IPS-18a (cell line): ENCODE measurements around the gene ANO6.

Source experiments
- H3K27ac ChIP-seq: one replicate; pipeline ENCODE4 v1.5.1; 2013; ENCODE audit warnings: low read length
- H3K27me3 ChIP-seq: one replicate; pipeline ENCODE4 v1.6.1; 2013; ENCODE audit warnings: mild to moderate bottlenecking, low read length; ENCODE audit not compliant: control insufficient read depth, insufficient read depth
- H3K36me3 ChIP-seq: one replicate; pipeline ENCODE4 v1.6.1; 2013; ENCODE audit warnings: low read depth, low read length; ENCODE audit not compliant: control insufficient read depth
- H3K4me1 ChIP-seq: one replicate; pipeline ENCODE4 v1.6.1; 2013; ENCODE audit warnings: low read depth, low read length; ENCODE audit not compliant: control insufficient read depth
- H3K4me3 ChIP-seq: one replicate; pipeline ENCODE4 v1.5.1; 2013; ENCODE audit warnings: low read length
- H3K9ac ChIP-seq: one replicate; pipeline ENCODE4 v1.6.1; 2013; ENCODE audit warnings: mild to moderate bottlenecking, low read length, moderate library complexity
- H3K9me3 ChIP-seq: one replicate; pipeline ENCODE4 v1.6.1; 2013; ENCODE audit warnings: low read depth, low read length; ENCODE audit not compliant: control insufficient read depth

ANO6 gene

GRCh38 chr12:45189766-45190403 lies 26.0 kb upstream of the ANO6 start:
- Histone ChIP-seq H3K9me3 (no peaks in the 10 kb centered on the region), H3K4me3 (no peak overlapping the region), H3K9ac (no peak overlapping the region), H3K36me3 (no peaks in the 10 kb centered on the region), H3K27me3 (no peaks in the 10 kb centered on the region), H3K27ac (no peak overlapping the region), H3K4me1 (peaks cover 5% of the 10 kb centered on the region)

GRCh38 chr12:45191239-45191638 lies 24.7 kb upstream of the ANO6 start:
- Histone ChIP-seq H3K4me3 (no peak overlapping the region), H3K9ac (no peak overlapping the region), H3K27me3 (no peaks in the 10 kb centered on the region), H3K36me3 (no peaks in the 10 kb centered on the region), H3K27ac (no peak overlapping the region), H3K9me3 (no peaks in the 10 kb centered on the region), H3K4me1 (peaks cover 5% of the 10 kb centered on the region)

DNA sequence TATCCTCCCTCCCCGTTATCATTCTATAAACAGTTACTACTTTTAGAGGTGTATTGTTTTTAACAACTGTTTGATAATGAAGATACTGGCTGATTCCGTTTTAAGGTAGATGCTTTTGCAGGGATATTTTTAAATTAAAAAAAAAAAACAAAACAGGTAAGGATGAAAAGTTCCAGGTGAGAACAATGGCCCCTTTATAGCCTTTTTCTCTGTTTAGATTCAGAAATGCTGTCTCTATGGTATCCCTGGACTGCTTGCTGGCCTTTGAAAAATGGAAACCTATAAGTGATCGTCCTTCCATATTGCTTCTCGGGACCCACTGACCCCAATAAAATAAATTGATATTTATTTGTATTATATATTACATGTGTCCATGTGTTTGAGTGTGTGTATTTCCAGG lies 23.2 kb upstream of the ANO6 start:
- H3K9me3 ChIP-seq = no peaks in the 10 kb centered on the region
- H3K27ac ChIP-seq = no peak overlapping the region
- no peak overlapping the region for H3K4me3 ChIP-seq
- no peak overlapping the region for H3K9ac ChIP-seq
- H3K27me3 ChIP-seq = no peaks in the 10 kb centered on the region
- no peaks in the 10 kb centered on the region for H3K36me3 ChIP-seq
- peaks cover 5% of the 10 kb centered on the region for H3K4me1 ChIP-seq

GRCh38 chr12:45200491-45201043 lies 15.3 kb upstream of the ANO6 start:
- H3K4me1 ChIP-seq = no peaks in the 10 kb centered on the region
- H3K9me3 ChIP-seq = no peaks in the 10 kb centered on the region
- H3K4me3 ChIP-seq = no peak overlapping the region
- H3K9ac ChIP-seq = no peak overlapping the region
- H3K27ac ChIP-seq = no peak overlapping the region
- H3K27me3 ChIP-seq = no peaks in the 10 kb centered on the region
- H3K36me3 ChIP-seq = no peaks in the 10 kb centered on the region

DNA sequence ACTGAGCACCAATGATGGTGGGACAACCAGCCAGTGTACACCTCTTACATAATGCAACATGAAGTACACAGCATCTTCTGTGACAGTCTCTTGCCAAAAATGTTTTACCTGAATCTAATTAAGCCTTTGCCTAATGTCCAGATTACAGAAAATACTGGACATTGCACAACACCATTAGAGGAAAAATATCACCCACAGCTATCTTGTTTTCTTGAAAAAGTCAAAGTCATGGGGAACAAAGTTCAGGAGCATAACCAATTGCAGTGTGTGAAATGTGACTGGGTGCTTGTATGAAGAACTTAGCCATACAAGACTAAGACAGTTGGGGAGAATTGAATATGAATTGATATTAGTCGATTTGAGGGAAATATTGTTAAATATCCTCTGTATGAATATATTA lies 12.1 kb upstream of the ANO6 start:
- no peak overlapping the region for H3K9ac ChIP-seq
- H3K27me3 ChIP-seq = no peaks in the 10 kb centered on the region
- no peaks in the 10 kb centered on the region for H3K9me3 ChIP-seq
- no peaks in the 10 kb centered on the region for H3K4me1 ChIP-seq
- no peak overlapping the region for H3K27ac ChIP-seq
- no peaks in the 10 kb centered on the region for H3K36me3 ChIP-seq
- H3K4me3 ChIP-seq = no peak overlapping the region

DNA sequence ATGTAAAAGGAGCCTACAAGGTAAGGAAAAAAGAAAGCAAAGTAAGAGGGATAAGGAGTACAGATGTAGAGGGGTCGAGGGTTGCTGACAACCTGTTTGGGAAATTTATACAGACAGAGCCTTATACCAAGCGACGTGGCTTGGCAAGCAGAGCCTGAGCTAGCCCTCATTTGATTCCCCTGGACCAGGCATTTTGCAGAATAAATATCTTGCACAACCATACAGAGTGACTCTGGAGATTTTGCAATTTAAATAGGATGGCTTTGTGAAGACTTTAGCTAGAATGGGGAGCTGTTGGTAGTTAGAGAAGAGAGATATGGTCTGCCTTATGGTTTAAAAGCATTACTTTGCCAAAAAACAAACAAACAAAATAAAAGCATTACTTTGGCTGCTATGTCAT lies 11.1 kb upstream of the ANO6 start:
- no peaks in the 10 kb centered on the region for H3K27me3 ChIP-seq
- no peaks in the 10 kb centered on the region for H3K36me3 ChIP-seq
- H3K9ac ChIP-seq = no peak overlapping the region
- H3K27ac ChIP-seq = no peak overlapping the region
- no peaks in the 10 kb centered on the region for H3K9me3 ChIP-seq
- H3K4me3 ChIP-seq = no peak overlapping the region
- no peaks in the 10 kb centered on the region for H3K4me1 ChIP-seq

DNA sequence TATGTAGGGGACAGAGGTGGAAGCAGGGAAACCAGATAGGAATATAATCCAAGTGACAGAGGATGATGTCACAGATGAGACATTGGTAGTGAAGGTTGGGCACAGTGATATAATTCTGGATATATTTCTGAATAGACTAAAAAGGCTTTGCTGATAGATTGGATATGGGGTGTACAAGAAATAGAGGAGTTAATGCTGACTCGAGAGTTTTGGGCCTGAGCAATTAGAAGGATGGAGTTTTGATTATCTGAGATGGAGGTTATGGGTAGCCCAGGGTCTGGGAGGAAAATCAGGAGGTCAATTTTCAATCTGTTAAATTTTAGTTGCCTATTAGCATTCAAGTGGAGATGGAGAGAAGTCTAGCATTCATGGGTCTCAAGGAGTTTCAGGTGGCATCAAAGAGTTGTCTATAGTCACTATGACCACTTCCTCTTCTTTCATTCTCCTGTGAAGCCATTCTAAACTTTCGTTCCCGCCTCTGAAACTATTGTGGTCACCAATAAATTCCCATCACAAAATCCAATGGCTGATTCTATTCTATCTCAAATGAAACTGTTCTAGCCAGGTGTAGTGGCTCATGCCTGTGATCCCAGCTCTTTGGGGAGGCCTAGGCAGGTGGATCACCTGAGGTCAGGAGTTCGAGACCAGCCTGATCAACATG lies 10.6 kb upstream of the ANO6 start:
- H3K4me3 ChIP-seq = no peak overlapping the region
- no peaks in the 10 kb centered on the region for H3K27me3 ChIP-seq
- H3K9ac ChIP-seq = no peak overlapping the region
- H3K4me1 ChIP-seq = no peaks in the 10 kb centered on the region
- no peaks in the 10 kb centered on the region for H3K9me3 ChIP-seq
- no peaks in the 10 kb centered on the region for H3K36me3 ChIP-seq
- no peak overlapping the region for H3K27ac ChIP-seq

DNA sequence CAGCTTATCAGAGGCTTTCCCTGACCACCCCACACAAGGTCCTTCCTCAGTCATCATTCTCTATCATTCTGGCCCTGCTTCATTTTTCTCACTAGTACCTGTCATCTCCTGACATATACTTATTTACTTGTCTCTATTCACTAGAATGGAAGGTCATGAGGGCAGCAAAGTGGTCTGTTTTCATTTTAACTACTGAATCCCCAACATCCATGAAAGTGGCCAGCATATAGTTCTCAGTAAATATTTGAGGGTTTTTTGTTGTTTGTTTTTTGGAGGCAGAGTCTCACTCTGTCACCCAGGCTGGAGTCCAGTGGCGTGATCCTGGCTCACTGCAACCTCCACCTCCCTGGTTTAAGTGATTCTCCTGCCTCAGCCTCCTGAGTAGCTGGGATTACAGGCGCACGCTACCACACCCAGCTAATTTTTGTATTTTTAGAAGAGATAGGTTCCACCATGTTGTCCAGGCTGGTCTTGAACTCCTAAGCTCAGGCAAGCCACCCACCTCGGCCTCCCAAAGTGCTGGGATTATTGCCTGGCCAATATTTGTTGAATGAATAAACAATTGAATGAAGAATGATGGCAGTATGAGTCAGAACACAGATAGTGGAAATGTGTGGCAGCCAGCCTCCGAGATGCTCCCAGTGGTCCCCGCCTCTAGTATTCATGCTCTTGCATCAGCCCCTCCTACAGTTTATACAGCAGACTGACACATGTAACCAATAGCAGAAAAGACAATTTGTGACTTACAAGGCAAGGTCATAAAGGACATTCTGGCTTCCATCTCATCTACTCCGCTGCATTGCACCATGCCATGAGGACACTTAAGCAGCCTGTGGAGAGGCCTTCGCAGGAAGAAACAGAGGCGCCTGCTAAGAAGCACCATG lies 7.0 kb upstream of the ANO6 start:
- Histone ChIP-seq H3K4me3 (no peak overlapping the region), H3K36me3 (no peaks in the 10 kb centered on the region), H3K9ac (no peak overlapping the region), H3K27ac (no peak overlapping the region), H3K9me3 (no peaks in the 10 kb centered on the region), H3K27me3 (no peaks in the 10 kb centered on the region), H3K4me1 (no peaks in the 10 kb centered on the region)

GRCh38 chr12:45209784-45210183 lies 6.1 kb upstream of the ANO6 start:
- Histone ChIP-seq H3K9ac (no peak overlapping the region), H3K27me3 (peaks cover 5% of the 10 kb centered on the region), H3K9me3 (no peaks in the 10 kb centered on the region), H3K27ac (no peak overlapping the region), H3K4me1 (no peaks in the 10 kb centered on the region), H3K4me3 (no peak overlapping the region), H3K36me3 (no peaks in the 10 kb centered on the region)

- Histone ChIP-seq H3K27me3 (peaks cover 5% of the 10 kb centered on the region), H3K27ac (no peak overlapping the region), H3K9ac (no peak overlapping the region), H3K4me1 (no peaks in the 10 kb centered on the region), H3K36me3 (no peaks in the 10 kb centered on the region), H3K9me3 (no peaks in the 10 kb centered on the region), H3K4me3 (no peak overlapping the region)
These were observed 3.8 kb upstream of the ANO6 start for GRCh38 chr12:45212064-45212463.

- no peak overlapping the region for H3K9ac ChIP-seq
These were observed 2.8 kb upstream of the ANO6 start for GRCh38 chr12:45213107-45213506.

More at GRCh38 chr12:45213107-45213506, 2.8 kb upstream of the ANO6 start:
- Histone ChIP-seq H3K27ac (no peak overlapping the region), H3K9me3 (no peaks in the 10 kb centered on the region), H3K27me3 (peaks cover 5% of the 10 kb centered on the region), H3K4me3 (no peak overlapping the region), H3K36me3 (no peaks in the 10 kb centered on the region), H3K4me1 (peaks cover 5% of the 10 kb centered on the region)
